ENCODE measurements around the gene NXPE3. TPM values are rescaled to one million over a fixed set of nuclear protein-coding genes. Genes with fewer than 3 reads are reported as not detected.

NXPE3 gene
- total and polyA plus RNA-seq, 2 of the 8 experiments (the other 6 are each of a cell fraction or from before 2014, with no cell fraction given), result 10.9 to 22.7 TPM

- no peak overlapping the region for H2BK15ac ChIP-seq (ENCODE audit: low read length)
- no peak overlapping the region for H4K5ac ChIP-seq (ENCODE audit: insufficient read length, low read depth, low read length)
- H3K9ac ChIP-seq (replicated peaks in 1 of 4; ENCODE audit: extremely low read depth in 1 of 4, low read depth in 3 of 4, low read length in 3 of 4), result no peak overlapping the region
- no peak overlapping the region for H2BK120ac ChIP-seq (replicated peaks; ENCODE audit: low read depth, low read length)
- H3K27ac ChIP-seq (ENCODE audit: low read depth, low read length), result no peak overlapping the region
- no peaks in the 10 kb centered on the region for H3K4me1 ChIP-seq (replicated peaks in 1 of 4; ENCODE audit: control insufficient read depth in 3 of 4, insufficient read depth in 4 of 4, low read length in 3 of 4)
- no peaks in the 10 kb centered on the region for H3K27me3 ChIP-seq (replicated peaks in 1 of 4; ENCODE audit: control insufficient read depth in 3 of 4, extremely low read depth in 1 of 4, insufficient read depth in 3 of 4, low read length in 3 of 4)
- WGBS, 2 experiments (ENCODE audit: extremely low coverage in 1 of 2, insufficient coverage in 1 of 2, insufficient read length in 1 of 2, insufficient replicate concordance in 2 of 2, low coverage in 1 of 2, low lambda C conversion rate in 2 of 2, missing lambda C conversion rate in 1 of 2), result 91% methylated on average over 2 of the region's 2 CpGs; no CpG with 5 or more reads in 1 of the 2 experiments
- H2BK20ac ChIP-seq (ENCODE audit: low read length), result no peak overlapping the region
- H3K79me2 ChIP-seq (ENCODE audit: control insufficient read depth in 1 of 2, insufficient read depth in 2 of 2, low read length in 2 of 2), result no peaks in the 10 kb centered on the region
- no peak overlapping the region for H3K4ac ChIP-seq (replicated peaks; ENCODE audit: insufficient read length, low read depth, low read length)
- no peak overlapping the region for H3K56ac ChIP-seq (replicated peaks; ENCODE audit: insufficient read length, low read depth, low read length)
- no peak overlapping the region for H3K14ac ChIP-seq (ENCODE audit: insufficient read length)
- no peak for FAIRE-seq
- H3K4me2 ChIP-seq (ENCODE audit: insufficient read depth in 1 of 2, low read depth in 2 of 2, low read length in 2 of 2), result no peak overlapping the region
- no peak for TF ChIP-seq SP4 (IDR thresholded peaks at IDR 0.05; ENCODE audit: low read length)
- no peak for TF ChIP-seq RFX5 (IDR thresholded peaks at IDR 0.05; ENCODE audit: borderline replicate concordance, low read depth, low read length)
- no peak for TF ChIP-seq HDAC6 (IDR thresholded peaks at IDR 0.05; ENCODE audit: low read depth, low read length)
- TF ChIP-seq BACH1 (IDR thresholded peaks at IDR 0.05; ENCODE audit: low read length), result no peak
- TF ChIP-seq HDAC2 (IDR thresholded peaks at IDR 0.05; ENCODE audit: borderline replicate concordance in 1 of 2, low read depth in 2 of 2, low read length in 2 of 2), result no peak
- TF ChIP-seq JUND (IDR thresholded peaks at IDR 0.05; ENCODE audit: low read length), result no peak
- no peak for TF ChIP-seq SUZ12 (IDR thresholded peaks at IDR 0.05; ENCODE audit: low read length)
- no peak overlapping the region for H2BK12ac ChIP-seq (ENCODE audit: low read depth, low read length)
- H3K9me3 ChIP-seq (ENCODE audit: insufficient read depth in 2 of 2, low read depth in 1 of 2, low read length in 1 of 2), result no peaks in the 10 kb centered on the region
- no peak overlapping the region for H3K23ac ChIP-seq (ENCODE audit: insufficient read length)
- no peak overlapping the region for H4K8ac ChIP-seq (ENCODE audit: extremely low read depth, insufficient read depth, low read length)
- no peaks in the 10 kb centered on the region for H3K23me2 ChIP-seq (ENCODE audit: low read depth, low read length)
- ChIA-PET CTCF (ENCODE audit: partially characterized antibody) (interaction anchor here (0.7 to 1.6 kb wide), 9 partner anchors 14 to 401 kb away, joined by 3 to 6 read pairs (median 3); partner anchors contain the start of gene NFKBIZ), POLR2A (ENCODE audit: partially characterized antibody) (interaction anchor here (0.6 to 1.9 kb wide), 3 partner anchors 9 to 299 kb away, joined by 3 to 6 read pairs (median 4); no protein-coding TSS in a partner anchor)
- DNase-seq (ENCODE audit: low read depth in 1 of 2, low spot score in 2 of 2), result no peak
- H3K36me3 ChIP-seq (ENCODE audit: control insufficient read depth in 2 of 4, insufficient read depth in 4 of 4, low read length in 3 of 4), result no peaks in the 10 kb centered on the region
- H2BK5ac ChIP-seq (ENCODE audit: low read depth, low read length), result no peak overlapping the region
- H2AFZ ChIP-seq (ENCODE audit: low read length), result no peak overlapping the region
- no peak overlapping the region for H3K18ac ChIP-seq (ENCODE audit: extremely low read depth, low read length)
- H3K79me1 ChIP-seq (ENCODE audit: low read depth, low read length), result no peaks in the 10 kb centered on the region
- H2AK5ac ChIP-seq (ENCODE audit: low read depth, low read length), result no peak overlapping the region
- no peaks in the 10 kb centered on the region for H4K20me1 ChIP-seq (replicated peaks in 1 of 2; ENCODE audit: control insufficient read depth in 1 of 2, insufficient read depth in 2 of 2, low read length in 2 of 2)
- H4K91ac ChIP-seq (replicated peaks; ENCODE audit: insufficient read length, low read length), result no peak overlapping the region
- H3K4me3 ChIP-seq (ENCODE audit: extremely low read depth in 1 of 4, insufficient read depth in 2 of 4, low read depth in 3 of 4, low read length in 4 of 4), result no peak overlapping the region
Observed at GRCh38 chr3:101867996-101868395, 89.0 kb downstream of the NXPE3 start.
